Aorta (tissue), 5 donors: Measurements from ENCODE around the gene TEAD1. TPM values are rescaled to one million over a fixed set of nuclear protein-coding genes. Genes with fewer than 3 reads are reported as not detected.

Experiments
- ATAC-seq: fragments of 200-7000 bp; cut with Tn5 transposase; one replicate; pipeline ENCODE4 v1.9.1; 2022; ENCODE audit warnings: moderate library complexity; ENCODE audit not compliant: low FRiP score
- DNase-seq, 2 donors: peaks; one replicate each; pipeline ENCODE4 v3.0.0-alpha.2; 2020
- H3K27ac ChIP-seq, 2 donors: one replicate each; pipeline ENCODE4 v1.5.1; 2013; ENCODE audit warnings: low read length in 2 of 2, mild to moderate bottlenecking in 2 of 2, moderate library complexity in 2 of 2, control low read depth in 1 of 2, inconsistent platforms in 1 of 2, low read depth in 1 of 2
- H3K27me3 ChIP-seq, 2 donors: one replicate each; pipeline ENCODE4 v1.6.1; 2013; ENCODE audit warnings: control low read depth in 1 of 2, low read length in 1 of 2, mild to moderate bottlenecking in 1 of 2, moderate library complexity in 1 of 2; ENCODE audit not compliant: insufficient read depth in 2 of 2, control insufficient read depth in 1 of 2
- H3K36me3 ChIP-seq, 2 donors: one replicate each; pipeline ENCODE4 v1.6.1; 2013; ENCODE audit warnings: control low read depth in 1 of 2, low read length in 1 of 2, mild to moderate bottlenecking in 1 of 2; ENCODE audit not compliant: insufficient read depth in 2 of 2, control insufficient read depth in 1 of 2
- H3K4me1 ChIP-seq, 2 donors: one replicate each; pipeline ENCODE4 v1.6.1; 2013; ENCODE audit warnings: low read length in 2 of 2, control low read depth in 1 of 2, mild to moderate bottlenecking in 1 of 2, moderate library complexity in 1 of 2; ENCODE audit not compliant: insufficient read depth in 2 of 2, control insufficient read depth in 1 of 2
- H3K4me3 ChIP-seq, 2 donors: one replicate each; pipeline ENCODE4 v1.5.1; 2013; ENCODE audit warnings: low read length in 2 of 2, control low read depth in 1 of 2, mild to moderate bottlenecking in 1 of 2
- H3K9me3 ChIP-seq: one replicate; pipeline ENCODE4 v1.6.1; 2013; ENCODE audit warnings: mild to moderate bottlenecking, low read length; ENCODE audit not compliant: control insufficient read depth
- WGBS, 2 donors: extraction: QIAGEN DNeasy Blood & Tissue Kit; methylation state at CpG; one replicate each; pipeline ENCODE4 v1.1.7; 2013; 5-methylcytosine and 5-hydroxymethylcytosine counted together
- intact Hi-C, 2 donors: fragments of 100-400 bp; cut with DNase I; formaldehyde crosslinking; loops; one replicate each; pipeline versions ENCODE4 v1.14.2 to v1.15.0; 2022
- polyA plus RNA-seq, 2 donors: library from polyadenylated mRNA; stranded (reverse); fragments of 200-250 nt; gene quantifications; one replicate each; pipeline ENCODE4 v1.2.3, GENCODE V29; 2013
- total RNA-seq, 2 donors: library from RNA; stranded (reverse); fragmentation: NEBNext Ultra II Directional; extraction: Animal tissue kit (Norgen Biotek cat#: 25700); gene quantifications; one replicate each; pipeline ENCODE4 v1.2.1, GENCODE V29; 2021
- donor health status: healthy with polysubstance abuse.
- donor health status: Bipolar disorder and iron deficiency.
- donor health status: DM: no; HTN: no; CAD: no.
- donor health status: DM: no; HTN: no; CAD: no.
- donor health status: DM: yes; HTN: yes; CAD: no.

TEAD1 gene
- total and polyA plus RNA-seq, 4 donors, result 10.8 to 64.9 (median 34.3) TPM

DNA sequence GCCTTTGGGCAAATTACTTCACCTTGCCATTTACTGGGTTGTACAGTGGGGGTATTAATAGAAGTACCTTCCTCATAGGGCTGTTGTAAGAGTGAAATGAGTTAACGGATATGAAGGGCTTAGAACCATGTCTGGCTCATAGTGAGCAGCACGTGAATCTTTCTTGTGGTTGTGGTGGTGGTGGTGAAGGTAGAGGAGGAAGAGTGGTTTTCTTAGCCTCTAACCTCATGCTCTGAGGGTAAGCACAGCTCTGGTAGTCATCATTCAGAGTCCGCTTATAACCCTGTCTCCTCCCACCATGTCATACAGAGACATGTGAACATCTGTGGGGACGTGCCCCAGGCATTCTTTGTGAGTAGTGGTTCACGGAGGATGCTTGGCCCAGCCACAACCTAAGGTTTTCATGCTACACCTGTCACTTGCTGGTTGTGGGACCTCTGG is 43.6 kb downstream of the TEAD1 start:
- ATAC-seq (no peak), DNase-seq (no peak)
- Histone ChIP-seq H3K4me3 (no peak overlapping the region), H3K27ac (no peak overlapping the region), H3K27me3 (no peaks in the 10 kb centered on the region), H3K4me1 (no peaks in the 10 kb centered on the region), H3K9me3 (no peaks in the 10 kb centered on the region), H3K36me3 (no peaks in the 10 kb centered on the region)
- WGBS, 2 donors, result 85 to 91% methylated on average over 5 of the region's 5 CpGs
- intact Hi-C loops, result no loop called here

DNA sequence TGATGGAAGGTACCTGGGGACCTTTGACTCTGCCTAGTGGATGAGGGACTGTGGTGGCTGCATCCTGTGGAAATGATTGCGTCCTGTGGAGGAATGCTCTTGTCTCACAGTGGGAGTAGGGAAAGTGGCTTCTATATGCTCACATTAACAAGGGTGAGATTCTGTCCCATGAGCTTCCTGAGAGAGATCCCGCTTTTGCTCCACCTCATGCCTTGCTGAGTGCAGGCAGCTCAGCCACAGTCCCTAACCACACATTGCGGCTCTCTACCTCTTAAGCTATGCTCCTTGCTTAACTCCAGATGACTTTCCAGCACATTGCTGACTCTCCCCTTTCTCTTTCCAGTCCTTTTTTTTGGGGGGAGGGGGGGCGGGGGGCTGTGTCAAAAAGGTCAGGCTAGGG is 45.0 kb downstream of the TEAD1 start:
- DNase-seq (no peak), ATAC-seq (no peak)
- WGBS, 2 donors, result 82 to 86% methylated on average over 4 of the region's 4 CpGs
- Histone ChIP-seq H3K4me1 (no peaks in the 10 kb centered on the region), H3K4me3 (no peak overlapping the region), H3K27me3 (no peaks in the 10 kb centered on the region), H3K27ac (no peak overlapping the region), H3K36me3 (no peaks in the 10 kb centered on the region), H3K9me3 (no peaks in the 10 kb centered on the region)
- intact Hi-C loops, result no loop called here

DNA sequence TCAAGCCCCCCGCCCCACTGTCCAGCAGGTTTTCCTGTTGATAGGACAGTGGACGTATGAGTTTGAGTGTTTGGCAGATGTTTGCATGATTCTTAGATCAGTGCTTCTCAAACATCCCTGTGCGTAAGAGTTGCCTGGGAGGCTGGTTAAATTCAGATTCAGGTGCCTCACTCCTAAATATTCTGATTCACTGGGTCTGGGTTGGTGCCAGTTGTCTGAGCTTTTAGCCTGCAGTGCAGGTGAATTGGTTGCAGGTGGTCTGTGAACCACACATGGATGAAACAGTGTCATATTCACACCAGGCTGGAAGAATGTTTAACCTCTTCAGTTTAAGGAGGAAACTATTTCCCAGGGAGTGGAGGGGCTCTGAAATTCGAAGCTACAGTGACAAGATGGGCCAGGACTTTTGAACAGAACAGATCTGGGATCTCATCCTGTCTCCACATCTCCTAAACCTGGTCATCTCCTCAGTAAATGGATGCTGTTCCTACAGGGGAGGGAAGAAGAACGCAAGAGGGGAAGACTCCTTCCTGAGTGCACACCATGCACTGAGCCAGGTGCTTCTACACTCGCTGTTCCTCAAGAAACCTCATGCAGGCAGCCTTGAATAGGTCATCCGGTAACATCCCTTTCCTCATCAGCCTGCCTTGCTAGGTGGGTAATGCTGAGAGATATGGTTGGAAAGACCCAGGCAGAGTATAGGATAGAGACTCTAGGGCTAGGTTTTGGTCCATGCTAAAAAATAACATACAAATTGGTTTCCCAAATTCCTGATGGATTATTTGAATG is 47.8 kb downstream of the TEAD1 start:
- DNase-seq (no peak), ATAC-seq (no peak)
- H3K4me1 ChIP-seq, result peaks cover 0 to 2% of the 10 kb centered on the region in 2 donors
- no peaks in the 10 kb centered on the region for H3K9me3 ChIP-seq
- intact Hi-C loops, result no loop called here
- H3K27ac ChIP-seq, result no peak overlapping the region
- H3K27me3 ChIP-seq, result no peaks in the 10 kb centered on the region
- WGBS, 2 donors, result 86 to 88% methylated on average over 7 of the region's 7 CpGs
- no peak overlapping the region for H3K4me3 ChIP-seq
- no peaks in the 10 kb centered on the region for H3K36me3 ChIP-seq

DNA sequence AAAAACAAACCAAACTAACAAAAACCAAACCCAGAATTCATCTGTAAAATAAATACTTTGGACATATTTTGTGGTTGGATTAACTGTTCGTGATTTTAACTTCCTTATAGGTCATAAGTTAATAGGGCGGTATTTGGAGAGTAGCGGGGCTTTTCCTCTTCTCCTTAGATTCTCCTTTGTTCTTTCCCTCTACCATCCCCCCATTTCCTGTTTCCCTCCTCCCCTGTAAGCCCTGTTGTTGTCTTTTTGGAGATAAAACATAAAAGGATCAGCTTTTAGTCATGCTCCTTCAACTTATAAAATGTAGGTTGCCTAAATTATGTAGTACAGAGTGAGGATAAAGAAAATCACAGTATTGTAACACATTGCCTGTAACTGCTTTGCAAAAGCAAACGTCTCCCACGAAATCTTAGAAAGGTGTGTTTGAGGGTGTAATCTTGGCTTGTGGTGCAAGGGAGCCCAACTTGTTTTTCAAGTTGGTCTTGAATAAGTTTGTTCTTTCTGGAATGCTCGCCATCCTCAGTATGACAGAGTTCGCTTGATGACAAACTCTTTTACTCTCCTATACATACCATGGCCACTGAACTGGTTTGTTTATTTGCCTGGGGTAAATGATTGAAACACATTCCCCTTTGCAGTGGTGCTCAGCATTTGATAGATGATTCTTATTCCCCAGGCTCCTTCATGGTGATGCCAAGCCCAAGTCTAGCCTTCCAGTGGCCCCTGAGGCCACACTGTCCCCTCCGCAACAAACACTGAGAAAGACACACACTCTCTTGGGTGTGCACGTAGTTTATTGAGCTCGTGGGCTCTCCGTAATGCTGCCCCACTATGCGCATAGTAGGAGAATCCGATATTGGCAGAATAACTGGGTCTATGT is 49.4 kb downstream of the TEAD1 start:
- WGBS, 2 donors, result 85 to 86% methylated on average over 13 of the region's 13 CpGs
- peaks cover 3 to 7% of the 10 kb centered on the region in 2 donors for H3K4me1 ChIP-seq
- H3K27ac ChIP-seq, result no peak overlapping the region
- ATAC-seq (no peak), DNase-seq (no peak)
- H3K36me3 ChIP-seq, result no peaks in the 10 kb centered on the region
- H3K9me3 ChIP-seq, result no peaks in the 10 kb centered on the region
- H3K4me3 ChIP-seq, result no peak overlapping the region
- no peaks in the 10 kb centered on the region for H3K27me3 ChIP-seq
- intact Hi-C loops, result no loop called here

DNA sequence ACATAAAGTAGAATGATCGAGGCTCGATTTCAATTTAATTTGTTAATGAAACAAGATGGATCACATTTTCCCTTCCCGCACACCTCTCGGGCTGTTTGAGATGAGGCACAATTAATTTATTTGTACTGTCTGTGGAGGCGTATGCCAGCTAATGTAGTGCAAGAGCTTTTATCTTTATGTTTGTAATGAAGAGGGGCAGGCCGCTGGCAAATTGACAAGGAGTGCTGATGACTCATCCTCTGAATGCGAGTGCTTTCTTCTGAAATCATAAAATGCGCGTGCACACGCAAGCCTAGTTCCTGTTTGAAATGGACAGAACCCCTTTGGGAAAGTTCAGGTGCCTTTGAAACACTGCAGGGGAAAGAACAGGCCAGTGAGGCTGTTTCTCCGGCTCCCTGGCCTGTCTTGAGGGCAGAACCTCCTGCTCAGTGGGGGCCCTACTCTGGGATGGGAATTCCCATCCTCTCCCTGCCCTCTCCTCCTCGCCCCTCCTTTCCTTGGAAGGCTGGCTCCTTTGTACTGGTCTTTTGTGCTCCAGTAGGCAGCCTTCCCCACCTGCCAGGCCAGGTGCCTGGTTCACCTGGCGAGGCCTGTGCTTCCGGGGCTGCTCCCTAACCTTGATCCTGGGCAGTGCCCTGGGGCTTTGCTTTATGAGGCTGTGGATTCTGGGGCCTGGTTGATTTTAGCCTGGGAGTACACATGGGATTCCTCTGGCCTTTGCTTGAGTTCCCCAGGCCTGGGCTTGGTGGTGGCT is 50.3 kb downstream of the TEAD1 start:
- no peak overlapping the region for H3K27ac ChIP-seq
- 77% methylated on average over 14 of the region's 14 CpGs for WGBS, 2 donors
- intact Hi-C loops, result no loop called here
- ATAC-seq (no peak), DNase-seq (peak; percentile 70 to 82)
- no peaks in the 10 kb centered on the region for H3K9me3 ChIP-seq
- H3K4me1 ChIP-seq, result peaks cover 3 to 7% of the 10 kb centered on the region in 2 donors
- no peaks in the 10 kb centered on the region for H3K36me3 ChIP-seq
- no peaks in the 10 kb centered on the region for H3K27me3 ChIP-seq
- H3K4me3 ChIP-seq, result no peak overlapping the region

DNA sequence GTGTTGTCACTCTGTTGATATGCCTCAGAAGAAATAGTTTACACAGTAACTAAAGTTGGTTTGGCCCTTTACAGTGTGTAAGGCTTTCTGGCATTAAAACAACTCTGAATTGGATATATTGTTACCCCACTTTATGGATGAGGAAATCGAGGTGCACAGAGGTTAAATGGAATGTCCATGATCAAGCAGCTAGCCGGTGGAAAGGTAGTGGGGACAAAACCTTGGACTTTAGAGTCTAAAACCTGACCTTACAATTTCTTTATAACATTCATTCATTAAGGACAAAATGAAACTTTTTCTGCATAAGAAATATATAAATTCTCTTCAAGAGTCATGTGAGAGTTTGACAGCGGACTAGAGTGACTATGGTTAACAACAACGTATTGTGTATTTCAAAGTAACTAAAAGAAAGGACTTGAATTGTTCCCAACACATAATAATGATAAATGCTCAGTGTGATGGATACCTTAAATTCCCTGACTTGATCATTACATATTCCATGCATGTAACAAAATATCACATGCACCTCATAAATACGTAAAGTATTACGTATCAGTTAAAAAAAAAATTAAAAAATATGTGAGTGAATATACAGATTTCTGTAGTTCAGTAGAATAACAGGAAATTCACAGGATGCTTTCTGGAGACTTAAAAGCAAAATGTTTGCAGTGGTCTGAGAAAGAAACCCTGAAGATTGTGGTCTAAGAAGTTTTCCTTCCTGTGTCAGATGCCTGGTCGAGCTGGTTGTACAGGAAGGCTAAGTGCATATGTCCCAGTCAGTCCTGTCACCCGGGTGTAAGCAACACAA is 51.0 kb downstream of the TEAD1 start:
- ATAC-seq, result no peak
- Histone ChIP-seq H3K27me3 (no peaks in the 10 kb centered on the region), H3K9me3 (no peaks in the 10 kb centered on the region), H3K4me1 (peaks cover 3 to 7% of the 10 kb centered on the region in 2 donors), H3K27ac (no peak overlapping the region), H3K36me3 (no peaks in the 10 kb centered on the region), H3K4me3 (no peak overlapping the region)
- intact Hi-C loops, result no loop called here
- 81 to 83% methylated on average over 8 of the region's 8 CpGs for WGBS, 2 donors
- DNase-seq, result no peak

DNA sequence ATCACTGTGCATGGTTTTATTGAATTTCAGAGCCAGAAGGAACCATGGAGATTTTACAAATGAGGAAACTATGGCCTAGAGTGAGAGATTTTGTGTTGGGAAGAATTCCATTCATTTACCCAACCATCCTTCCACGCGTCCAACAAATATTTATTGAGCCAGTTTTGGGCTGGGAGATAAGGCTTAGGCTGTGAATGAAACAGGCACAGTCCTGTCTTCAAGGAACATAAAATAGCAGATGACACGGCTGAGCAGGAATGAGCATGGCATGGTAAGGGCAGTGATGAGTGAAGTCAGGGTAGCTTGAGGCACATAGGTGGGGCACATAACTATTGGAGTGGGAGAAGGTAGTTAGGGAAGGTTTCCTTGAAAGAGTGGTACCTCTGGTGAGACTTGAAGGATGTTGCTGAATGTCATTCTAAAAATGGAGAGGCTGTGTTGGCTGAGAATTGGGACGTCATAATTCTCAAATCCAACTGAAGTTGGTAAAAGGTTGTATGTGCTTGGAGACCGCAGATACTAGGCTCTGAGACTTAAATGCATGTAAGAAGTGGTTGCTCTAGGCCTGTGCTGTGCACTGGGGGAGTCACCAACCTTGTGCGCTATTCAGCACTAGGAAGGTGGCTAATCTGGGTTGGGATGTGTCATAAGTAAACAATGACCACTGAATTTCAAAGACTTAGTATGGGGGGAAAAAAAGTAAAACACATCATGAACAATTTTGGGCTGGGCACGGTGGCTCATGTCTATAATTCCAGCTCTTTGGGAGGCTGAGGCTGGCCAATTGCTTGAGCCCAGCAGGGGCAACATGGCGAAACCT is 51.9 kb downstream of the TEAD1 start:
- no peaks in the 10 kb centered on the region for H3K27me3 ChIP-seq
- H3K4me3 ChIP-seq, result no peak overlapping the region
- intact Hi-C loops, result no loop called here
- ATAC-seq, result no peak
- H3K9me3 ChIP-seq, result no peaks in the 10 kb centered on the region
- H3K27ac ChIP-seq, result no peak overlapping the region
- whole genome bisulfite sequencing, 2 donors, result 56 to 64% methylated on average over 8 of the region's 8 CpGs
- H3K36me3 ChIP-seq, result no peaks in the 10 kb centered on the region
- DNase-seq, result no peak
- H3K4me1 ChIP-seq, result peaks cover 3 to 7% of the 10 kb centered on the region in 2 donors
